C4-2B (cell line): ENCODE data around the gene RAPGEF4.

Experiments used
- CTCF ChIP-seq: fragments of 450-650 bp; conservative IDR thresholded peaks from 2 replicates; pipeline ENCODE4 v1.5.1; 2017; ENCODE audit warnings: mild to moderate bottlenecking
- ZFX ChIP-seq: fragments of 450-650 bp; IDR thresholded peaks from 2 replicates; pipeline ENCODE4 v1.6.1; 2017

DNA sequence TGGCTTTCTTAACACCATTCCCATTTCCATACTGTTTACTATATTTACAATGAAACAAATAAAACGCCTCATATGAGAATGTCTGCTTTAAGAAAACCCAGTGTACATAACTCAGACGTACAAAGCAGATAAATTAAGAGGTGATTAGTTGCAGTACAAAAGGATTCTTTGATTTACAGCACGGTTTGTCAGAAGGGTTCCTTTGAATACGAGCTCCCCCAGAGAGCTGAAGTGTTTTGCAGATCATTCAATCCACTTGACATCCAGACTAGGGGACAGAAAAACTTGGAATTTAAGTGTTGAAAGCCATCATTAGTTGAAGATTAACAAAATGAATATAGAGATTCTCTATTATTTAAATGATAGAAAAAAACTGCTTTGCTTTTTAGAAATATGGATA is 72.5 kb downstream of the RAPGEF4 start:
- TF ChIP-seq CTCF (no peak), ZFX (no peak)
